B cell (primary cell): Measurements from ENCODE around the gene OSBPL5. TPM values are rescaled to one million over a fixed set of nuclear protein-coding genes. Genes with fewer than 3 reads are reported as not detected.

Experiments used
- ATAC-seq: fragments of 200-7000 bp; cut with Tn5 transposase; one replicate; pipeline ENCODE4 v1.10.0; 2021; ENCODE audit warnings: low read depth, mild to moderate bottlenecking, moderate number of reproducible peaks, moderate library complexity
- CTCF ChIA-PET: fragments of 350-600 bp; sonication (Branson Sonifier 250); formaldehyde crosslinking; loops from one replicate; lab custom pipeline; 2021; ENCODE audit warnings: antibody characterized with exemption, inconsistent platforms; lab: Charles Lee
- POLR2A ChIA-PET: fragments of 350-600 bp; sonication (Branson Sonifier 250); formaldehyde crosslinking; loops from one replicate; lab custom pipeline; 2021; ENCODE audit warnings: antibody characterized with exemption; lab: Charles Lee
- DNase-seq: peaks from one replicate; pipeline ENCODE4 v3.0.0; 2013
- H2AFZ ChIP-seq: 2 replicates; pipeline ENCODE4 v1.6.1; 2012; ENCODE audit warnings: mild to moderate bottlenecking, low read depth, low read length; ENCODE audit not compliant: insufficient read depth, poor library complexity, severe bottlenecking
- H3K27ac ChIP-seq, 2 donors: 1 replicate in 1 of 2; 2 replicates in 1 of 2; pipeline ENCODE4 v1.5.1; 2012 to 2013; ENCODE audit warnings: low read length in 2 of 2, mild to moderate bottlenecking in 2 of 2, moderate library complexity in 1 of 2
- H3K27me3 ChIP-seq, 4 experiments: fragments of 200-600 bp in 1 of 4; sonication (generic) in 1 of 4; replicated peaks in 1 of 4; 1 replicate in 2 of 4; 2 replicates in 2 of 4; pipeline versions ENCODE4 v1.6.1 to v1.7.0; 2013 to 2016; ENCODE audit warnings: low read length in 3 of 4, mild to moderate bottlenecking in 2 of 4, mixed read lengths in 1 of 4, moderate library complexity in 1 of 4; ENCODE audit not compliant: insufficient read depth in 4 of 4, control insufficient read depth in 3 of 4; ENCODE audit errors: control extremely low read depth in 1 of 4
- H3K36me3 ChIP-seq, 2 experiments: replicated peaks in 1 of 2; 1 replicate in 1 of 2; 2 replicates in 1 of 2; pipeline versions ENCODE4 v1.6.1 to v1.7.1; 2013; ENCODE audit warnings: low read length in 1 of 2; ENCODE audit not compliant: insufficient read depth in 2 of 2, control insufficient read depth in 1 of 2; ENCODE audit errors: control extremely low read depth in 1 of 2, extremely low read depth in 1 of 2
- H3K4me1 ChIP-seq, 2 donors: fragments of 200-600 bp in 1 of 2; sonication (generic) in 1 of 2; 1 replicate in 1 of 2; 2 replicates in 1 of 2; pipeline versions ENCODE4 v1.5.1 to v1.6.1; 2013 to 2017; ENCODE audit warnings: low read length in 2 of 2; ENCODE audit not compliant: control insufficient read depth in 2 of 2, insufficient read depth in 2 of 2
- H3K4me2 ChIP-seq: replicated peaks from 2 replicates; pipeline ENCODE3; 2012; ENCODE audit warnings: mild to moderate bottlenecking, low read depth, low read length; ENCODE audit not compliant: poor library complexity, severe bottlenecking
- H3K4me3 ChIP-seq, 5 experiments: fragments of 200-600 bp in 1 of 5; sonication (generic) in 1 of 5; 1 replicate in 3 of 5; 2 replicates in 2 of 5; pipeline versions ENCODE4 v1.5.1 to v1.7.0; 2011 to 2016; ENCODE audit warnings: low read length in 4 of 5, mild to moderate bottlenecking in 4 of 5, low read depth in 2 of 5, control low read depth in 1 of 5, moderate library complexity in 1 of 5; ENCODE audit not compliant: insufficient read depth in 1 of 5; ENCODE audit errors: control extremely low read depth in 1 of 5, extremely low read depth in 1 of 5
- H3K79me2 ChIP-seq: fragments of 200-600 bp; sonication (generic); one replicate; pipeline ENCODE4 v1.6.0; 2016; ENCODE audit warnings: low read length; ENCODE audit not compliant: control insufficient read depth, insufficient read depth
- H3K9ac ChIP-seq: fragments of 200-600 bp; sonication (generic); 2 replicates; pipeline ENCODE4 v1.6.1; 2017; ENCODE audit warnings: mild to moderate bottlenecking, low read length, moderate library complexity
- H3K9me3 ChIP-seq, 3 donors: one replicate each; pipeline versions ENCODE4 v1.6.1 to v1.7.1; 2013; ENCODE audit warnings: low read length in 2 of 3; ENCODE audit not compliant: control insufficient read depth in 2 of 3, insufficient read depth in 1 of 3; ENCODE audit errors: control extremely low read depth in 1 of 3
- H4K20me1 ChIP-seq: 2 replicates; pipeline ENCODE4 v1.6.0; 2012; ENCODE audit warnings: mild to moderate bottlenecking, low read length; ENCODE audit not compliant: insufficient read depth, control insufficient read depth, poor library complexity, severe bottlenecking
- H3K27ac Mint-ChIP-seq: one replicate; pipeline ENCODE4 v1.8.0; 2021; ENCODE audit warnings: mixed read lengths
- H3K27me3 Mint-ChIP-seq: one replicate; pipeline ENCODE4 v1.8.0; 2021; ENCODE audit warnings: mixed read lengths
- H3K4me1 Mint-ChIP-seq: one replicate; pipeline ENCODE4 v1.8.0; 2021; ENCODE audit warnings: mixed read lengths
- H3K4me3 Mint-ChIP-seq: one replicate; pipeline ENCODE4 v1.8.0; 2021; ENCODE audit warnings: mixed read lengths
- H3K9me3 Mint-ChIP-seq: one replicate; pipeline ENCODE4 v1.8.0; 2022; ENCODE audit warnings: mixed read lengths; ENCODE audit not compliant: insufficient read depth
- EZH2 ChIP-seq: IDR thresholded peaks from 2 replicates; pipeline ENCODE4 v1.6.1; 2012; ENCODE audit warnings: borderline replicate concordance, low read depth, mild to moderate bottlenecking, moderate library complexity, low read length; ENCODE audit not compliant: insufficient read depth, poor library complexity, severe bottlenecking
- WGBS: methylation state at CpG from one replicate; pipeline ENCODE4 v1.1.5; 2013; ENCODE audit warnings: missing lambda C conversion rate; ENCODE audit not compliant: insufficient coverage; 5-methylcytosine and 5-hydroxymethylcytosine counted together
- intact Hi-C: fragments of 100-400 bp; cut with micrococcal nuclease; formaldehyde crosslinking; loops from one replicate; pipeline ENCODE4 v1.10.0; 2022
- polyA plus RNA-seq: library from polyadenylated mRNA; depleted of rRNA; stranded (reverse); fragments of >200 nt; gene quantifications from 2 replicates; pipeline ENCODE4 v1.2.3, GENCODE V29; 2012
- total RNA-seq, 2 donors: library from RNA; stranded (reverse); fragments of 120-200 nt in 1 of 2; gene quantifications; 1 replicate in 1 of 2; 2 replicates in 1 of 2; pipeline versions ENCODE4 v1.2.3 to v1.2.4, GENCODE V29; 2013 to 2022
- TF ChIP-seq, protein P1 (sequence below): fragments of 200-600 bp; IDR thresholded peaks from one replicate; pipeline ENCODE4 v1.8.0; 2022; ENCODE audit warnings: antibody characterized with exemption, mild to moderate bottlenecking

Gene OSBPL5
- total and polyA plus RNA-seq, 2 donors (not counting 1 experiment from before 2014, with no cell fraction given): 0.15 to 1.2 TPM

DNA sequence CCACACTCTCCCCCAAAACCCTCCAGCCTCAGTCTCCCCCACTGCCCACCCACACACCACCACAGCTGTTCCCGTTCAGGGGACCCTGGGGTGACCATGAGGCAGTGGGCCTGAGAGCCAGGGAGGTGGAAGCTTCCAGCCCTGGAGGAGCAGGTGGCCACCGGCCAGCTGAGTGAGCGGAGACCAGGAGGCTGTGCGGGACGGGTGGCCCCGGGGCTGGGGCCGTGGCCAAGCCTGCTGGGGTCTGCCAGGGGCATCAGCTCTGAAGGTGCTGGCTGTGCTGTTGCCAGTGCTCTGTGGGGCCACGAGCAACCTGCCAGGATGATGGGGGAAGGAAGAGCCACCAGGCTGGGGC, 26.0 kb downstream of the OSBPL5 start:
- no peak for ATAC-seq
- Histone ChIP-seq H3K9me3 (peaks cover 0 to 2% (median 0%) of the 10 kb centered on the region in 3 donors), H3K4me1 (no peaks in the 10 kb centered on the region), H3K4me3 (no peak overlapping the region), H3K27me3 (no peaks in the 10 kb centered on the region), H2AFZ (no peak overlapping the region), H3K27ac (no peak overlapping the region), H3K79me2 (no peaks in the 10 kb centered on the region), H4K20me1 (no peaks in the 10 kb centered on the region), H3K4me2 (no peak overlapping the region), H3K36me3 (no peaks in the 10 kb centered on the region), H3K9ac (no peak overlapping the region)
- H3K27ac Mint-ChIP-seq: no peak overlapping the region
- no peaks in the 10 kb centered on the region for H3K27me3 Mint-ChIP-seq
- intact Hi-C loops: no loop called here
- POLR2A ChIA-PET: no interaction called here
- H3K9me3 Mint-ChIP-seq: no peaks in the 10 kb centered on the region
- CTCF ChIA-PET: no interaction called here
- H3K4me1 Mint-ChIP-seq: no peaks in the 10 kb centered on the region
- TF ChIP-seq, protein P1, sequence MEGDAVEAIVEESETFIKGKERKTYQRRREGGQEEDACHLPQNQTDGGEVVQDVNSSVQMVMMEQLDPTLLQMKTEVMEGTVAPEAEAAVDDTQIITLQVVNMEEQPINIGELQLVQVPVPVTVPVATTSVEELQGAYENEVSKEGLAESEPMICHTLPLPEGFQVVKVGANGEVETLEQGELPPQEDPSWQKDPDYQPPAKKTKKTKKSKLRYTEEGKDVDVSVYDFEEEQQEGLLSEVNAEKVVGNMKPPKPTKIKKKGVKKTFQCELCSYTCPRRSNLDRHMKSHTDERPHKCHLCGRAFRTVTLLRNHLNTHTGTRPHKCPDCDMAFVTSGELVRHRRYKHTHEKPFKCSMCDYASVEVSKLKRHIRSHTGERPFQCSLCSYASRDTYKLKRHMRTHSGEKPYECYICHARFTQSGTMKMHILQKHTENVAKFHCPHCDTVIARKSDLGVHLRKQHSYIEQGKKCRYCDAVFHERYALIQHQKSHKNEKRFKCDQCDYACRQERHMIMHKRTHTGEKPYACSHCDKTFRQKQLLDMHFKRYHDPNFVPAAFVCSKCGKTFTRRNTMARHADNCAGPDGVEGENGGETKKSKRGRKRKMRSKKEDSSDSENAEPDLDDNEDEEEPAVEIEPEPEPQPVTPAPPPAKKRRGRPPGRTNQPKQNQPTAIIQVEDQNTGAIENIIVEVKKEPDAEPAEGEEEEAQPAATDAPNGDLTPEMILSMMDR: no peak
- TF ChIP-seq EZH2: no peak
- 84% methylated on average over 8 of the region's 8 CpGs for WGBS
- H3K4me3 Mint-ChIP-seq: no peak overlapping the region
- no peak for DNase-seq

DNA sequence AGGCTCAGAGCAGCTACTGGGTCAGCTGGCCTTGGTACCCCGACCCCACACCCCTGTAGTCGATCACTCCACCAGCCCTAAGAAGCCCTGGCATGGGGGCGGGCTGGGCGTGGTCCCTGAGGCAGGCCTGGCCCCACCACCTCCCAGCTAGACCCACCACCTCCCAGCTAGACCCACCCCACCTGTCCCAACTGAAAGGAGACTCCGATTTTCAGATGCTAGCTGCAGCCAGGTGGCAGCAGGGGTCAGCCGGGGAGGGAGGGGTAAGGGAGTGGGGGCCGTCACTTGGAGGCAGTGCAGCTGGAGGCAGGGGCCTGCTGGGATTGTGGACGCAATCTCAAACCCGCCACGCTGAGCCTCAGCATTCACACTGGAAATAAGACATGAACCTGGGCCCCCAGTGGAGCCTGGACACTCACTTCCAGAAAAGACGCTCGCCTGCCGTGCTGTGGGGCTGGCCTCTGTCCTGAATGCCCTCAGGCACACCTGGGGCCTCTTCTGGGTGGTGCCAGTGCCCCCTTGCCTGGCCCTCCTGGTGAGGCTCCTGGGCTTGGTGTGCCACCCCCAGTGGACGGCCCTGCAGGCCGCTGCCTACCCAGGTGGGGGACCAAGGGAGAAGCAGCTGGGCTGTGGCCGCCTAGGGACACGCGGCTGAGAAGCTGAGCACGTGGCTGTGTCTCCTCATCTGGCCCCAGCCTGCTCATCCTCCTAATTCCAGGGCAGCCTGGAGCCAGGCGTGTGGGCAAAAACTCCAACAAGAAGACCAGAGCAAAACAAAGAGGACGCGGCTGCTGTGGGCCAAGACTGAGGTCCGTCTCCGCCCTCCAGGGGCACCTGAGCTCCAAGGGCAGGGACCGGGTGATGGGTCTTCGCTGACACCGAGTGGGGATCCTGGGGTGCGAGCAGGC, 26.7 kb downstream of the OSBPL5 start:
- DNase-seq: no peak
- H3K27me3 Mint-ChIP-seq: no peaks in the 10 kb centered on the region
- H3K79me2 ChIP-seq: no peaks in the 10 kb centered on the region
- H3K9me3 Mint-ChIP-seq: no peaks in the 10 kb centered on the region
- no peaks in the 10 kb centered on the region for H3K4me1 ChIP-seq
- H3K4me2 ChIP-seq: no peak overlapping the region
- no peak overlapping the region for H3K9ac ChIP-seq
- H3K4me3 Mint-ChIP-seq: no peak overlapping the region
- H3K4me3 ChIP-seq: no peak overlapping the region
- no peak for TF ChIP-seq EZH2
- TF ChIP-seq, protein P1: no peak
- intact Hi-C loops: no loop called here
- no peaks in the 10 kb centered on the region for H3K36me3 ChIP-seq
- ChIA-PET POLR2A (no interaction called here), CTCF (no interaction called here)
- ATAC-seq: no peak
- H4K20me1 ChIP-seq: no peaks in the 10 kb centered on the region
- H3K27ac Mint-ChIP-seq: no peak overlapping the region
- H3K27ac ChIP-seq: no peak overlapping the region
- H3K4me1 Mint-ChIP-seq: no peaks in the 10 kb centered on the region
- peaks cover 0 to 2% (median 0%) of the 10 kb centered on the region in 3 donors for H3K9me3 ChIP-seq
- 90% methylated on average over 24 of the region's 28 CpGs for WGBS
- no peak overlapping the region for H2AFZ ChIP-seq
- no peaks in the 10 kb centered on the region for H3K27me3 ChIP-seq
